KBM-7 (cell line): ENCODE data around the gene SARDH.

Experiments used
- DNase-seq: peaks from one replicate; pipeline ENCODE4 v3.0.0-alpha.2; 2015
- in situ Hi-C: fragments of 300-500 bp; cut with MboI; formaldehyde crosslinking; loops from 2 replicates; pipeline ENCODE4 v1.14.3; 2020; ENCODE audit warnings: low sequenced_read_pairs, low pct_unique_long_range_greater_than_20kb, mixed read lengths

Gene SARDH

DNA sequence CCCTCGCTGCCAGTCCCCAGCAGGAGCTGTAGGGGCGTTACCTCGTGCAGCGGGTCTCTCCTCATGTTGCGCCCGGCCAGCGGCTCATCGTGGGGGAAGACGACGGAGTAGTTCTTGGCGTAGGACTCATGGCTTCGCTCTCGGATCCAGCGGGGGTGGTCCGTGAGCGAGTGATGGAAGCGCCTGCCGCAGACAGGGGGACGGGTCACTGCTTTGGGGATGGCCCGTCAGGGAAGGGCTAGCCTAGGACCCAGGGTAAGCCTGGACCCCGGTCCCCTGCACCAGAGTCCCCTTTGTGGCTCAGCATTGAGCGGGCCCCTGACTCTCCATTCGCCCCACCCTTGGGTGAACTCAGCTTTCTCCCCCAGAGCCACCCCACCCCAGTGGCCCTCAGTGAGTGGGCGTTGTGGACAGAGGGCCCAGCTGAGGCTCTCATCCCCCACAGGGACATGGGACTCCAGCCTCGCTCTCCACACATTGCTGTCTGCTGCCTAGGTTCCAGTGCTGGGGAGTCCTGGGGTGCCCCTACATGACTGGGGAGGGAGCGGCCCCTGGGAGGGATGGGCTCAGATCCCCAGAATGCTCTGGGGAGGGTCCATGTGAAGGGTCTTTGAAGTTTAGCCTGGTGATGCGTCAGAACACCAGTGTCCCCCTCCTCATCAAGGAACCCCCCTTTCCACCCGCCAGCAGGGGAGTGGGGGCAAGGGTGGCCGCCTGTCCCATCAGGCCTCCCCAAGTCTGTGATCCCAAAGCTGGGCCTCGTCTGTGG is 29.7 kb downstream of the SARDH start:
- DNase-seq = no peak
- in situ Hi-C loops = no loop called here

GRCh38 chr9:133707763-133708245 is 30.3 kb downstream of the SARDH start:
- in situ Hi-C loops = no loop called here
- no peak for DNase-seq

DNA sequence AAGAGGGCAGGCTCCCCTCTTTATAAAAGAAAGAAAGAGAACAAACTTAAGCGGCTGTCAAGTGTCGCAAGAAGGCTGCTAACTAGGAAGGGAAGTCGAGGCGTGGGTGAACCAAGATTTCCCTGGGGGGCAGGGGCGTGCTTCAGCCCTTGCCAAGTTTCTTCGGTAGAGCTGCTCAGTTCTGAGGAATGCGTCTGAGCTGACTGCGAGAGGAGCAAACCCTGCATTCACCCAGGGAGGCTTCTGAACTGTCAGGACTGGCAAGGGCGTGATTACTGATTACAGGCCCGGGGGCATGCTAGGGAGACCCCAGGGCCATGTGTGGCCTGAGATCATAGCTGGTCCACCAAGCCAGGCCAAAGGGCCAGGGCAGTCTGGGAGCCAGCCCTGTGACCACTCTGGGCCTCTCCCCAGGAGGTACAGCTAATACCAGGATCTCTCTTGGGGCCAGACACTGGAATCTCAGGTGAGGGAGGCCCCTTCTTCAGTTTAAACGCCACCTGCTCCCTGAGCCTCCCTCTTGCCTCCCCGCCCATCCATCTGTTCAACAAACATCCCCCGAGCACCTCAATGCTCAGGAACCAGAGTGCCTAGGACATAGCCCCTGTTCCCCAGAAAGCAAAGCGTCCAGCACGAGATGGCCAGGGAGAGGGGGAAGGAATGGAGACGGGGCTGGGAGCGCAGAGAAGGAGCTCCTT is 30.9 kb downstream of the SARDH start:
- no peak for DNase-seq
- in situ Hi-C loops = no loop called here

DNA sequence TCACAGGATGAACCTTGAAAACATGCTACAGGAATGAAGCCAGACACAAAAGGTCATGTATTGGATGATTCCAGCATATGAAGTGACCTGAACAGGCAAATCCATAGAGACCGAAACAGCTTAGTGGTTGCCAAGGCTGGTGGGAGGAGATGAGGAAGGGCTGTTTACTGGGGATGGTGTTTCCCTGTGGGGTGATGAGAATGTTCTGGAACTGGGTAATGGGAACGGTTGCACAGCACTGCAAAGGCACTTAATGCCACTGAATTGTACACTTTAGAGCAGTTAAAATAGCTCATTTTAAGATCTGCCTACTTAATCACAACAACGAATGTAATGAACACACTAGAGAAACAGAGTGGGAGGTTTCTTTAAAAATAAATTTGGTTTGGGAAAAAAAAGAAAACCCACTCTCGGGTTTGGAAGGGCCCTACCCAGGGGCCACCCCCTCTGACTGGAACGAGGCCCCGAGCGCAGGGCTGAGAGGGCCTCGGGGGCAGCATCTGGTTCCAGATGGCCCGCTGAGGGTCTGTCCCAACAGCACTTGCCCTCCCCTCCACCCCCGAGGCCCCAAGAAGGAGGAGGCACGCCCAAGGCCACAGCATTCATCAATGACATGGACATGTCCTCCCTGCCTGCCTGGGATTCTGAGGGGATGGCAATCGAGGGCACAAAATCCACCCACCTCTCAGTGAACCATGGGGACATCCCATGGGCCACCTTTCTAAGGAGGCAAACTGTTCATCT is 31.7 kb downstream of the SARDH start:
- in situ Hi-C loops = no loop called here
- DNase-seq = no peak

DNA sequence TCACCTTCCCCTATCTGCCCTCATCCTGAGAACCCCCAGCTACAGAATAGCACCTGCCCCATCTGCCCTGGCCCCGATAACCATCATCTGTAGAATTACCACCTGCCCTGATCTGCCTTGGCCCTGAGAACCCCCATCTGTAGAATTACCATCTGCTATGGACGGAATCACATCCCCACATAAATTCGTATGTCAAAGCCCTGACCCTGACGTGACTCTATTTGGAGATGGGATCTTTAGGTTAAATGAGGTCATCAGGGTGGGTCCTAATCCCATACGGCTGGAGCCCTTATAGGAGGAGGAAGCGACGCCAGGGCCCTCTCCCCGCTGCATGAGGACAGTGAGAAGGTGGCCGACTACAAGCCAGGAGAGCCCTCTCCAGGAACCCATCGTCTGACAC is 32.6 kb downstream of the SARDH start:
- DNase-seq = no peak
- in situ Hi-C loops = no loop called here

GRCh38 chr9:133704711-133705181 is 33.4 kb downstream of the SARDH start:
- in situ Hi-C loops = no loop called here

DNA sequence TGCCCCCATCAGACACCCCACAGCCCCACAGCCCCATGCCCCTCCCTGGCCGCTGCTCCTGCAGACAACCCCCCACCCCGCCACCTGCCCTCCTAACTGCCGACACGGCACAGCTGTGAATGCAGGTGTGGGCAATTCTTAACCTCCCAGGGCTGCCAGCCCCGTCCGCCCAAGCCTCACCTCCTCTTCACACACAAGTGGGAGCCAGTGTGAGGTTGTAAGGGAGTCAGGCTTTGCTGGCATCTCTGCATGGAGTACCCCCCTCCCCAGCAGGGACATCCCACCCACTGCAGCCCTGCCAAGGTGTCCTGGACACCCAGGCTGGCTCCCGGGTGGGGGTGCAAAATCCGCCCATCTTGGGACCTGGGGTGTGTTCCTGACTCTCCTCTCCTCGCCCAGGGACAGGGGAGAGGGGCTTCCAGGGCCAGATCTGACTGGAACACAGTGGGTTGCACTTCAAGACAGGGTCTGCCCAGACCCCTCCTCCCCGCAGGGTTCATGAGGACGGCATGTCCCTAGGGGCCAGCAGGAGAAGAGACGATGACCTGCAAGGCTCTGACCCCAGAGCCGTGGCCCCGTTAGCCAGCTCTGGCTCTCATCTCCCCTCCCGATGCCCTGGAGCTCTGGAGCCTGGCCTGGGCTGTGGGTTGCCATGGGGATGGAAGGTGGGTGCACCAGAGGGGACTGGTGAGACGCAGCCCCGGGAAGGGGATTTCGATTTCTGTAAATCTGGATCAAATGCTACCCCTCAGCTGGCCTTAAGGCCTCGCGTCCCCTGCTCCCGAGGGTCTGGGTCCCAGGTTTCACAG is 34.4 kb downstream of the SARDH start:
- in situ Hi-C loops = no loop called here
- DNase-seq = no peak

More at GRCh38 chr9:133704711-133705181, 33.4 kb downstream of the SARDH start:
- no peak for DNase-seq

DNA sequence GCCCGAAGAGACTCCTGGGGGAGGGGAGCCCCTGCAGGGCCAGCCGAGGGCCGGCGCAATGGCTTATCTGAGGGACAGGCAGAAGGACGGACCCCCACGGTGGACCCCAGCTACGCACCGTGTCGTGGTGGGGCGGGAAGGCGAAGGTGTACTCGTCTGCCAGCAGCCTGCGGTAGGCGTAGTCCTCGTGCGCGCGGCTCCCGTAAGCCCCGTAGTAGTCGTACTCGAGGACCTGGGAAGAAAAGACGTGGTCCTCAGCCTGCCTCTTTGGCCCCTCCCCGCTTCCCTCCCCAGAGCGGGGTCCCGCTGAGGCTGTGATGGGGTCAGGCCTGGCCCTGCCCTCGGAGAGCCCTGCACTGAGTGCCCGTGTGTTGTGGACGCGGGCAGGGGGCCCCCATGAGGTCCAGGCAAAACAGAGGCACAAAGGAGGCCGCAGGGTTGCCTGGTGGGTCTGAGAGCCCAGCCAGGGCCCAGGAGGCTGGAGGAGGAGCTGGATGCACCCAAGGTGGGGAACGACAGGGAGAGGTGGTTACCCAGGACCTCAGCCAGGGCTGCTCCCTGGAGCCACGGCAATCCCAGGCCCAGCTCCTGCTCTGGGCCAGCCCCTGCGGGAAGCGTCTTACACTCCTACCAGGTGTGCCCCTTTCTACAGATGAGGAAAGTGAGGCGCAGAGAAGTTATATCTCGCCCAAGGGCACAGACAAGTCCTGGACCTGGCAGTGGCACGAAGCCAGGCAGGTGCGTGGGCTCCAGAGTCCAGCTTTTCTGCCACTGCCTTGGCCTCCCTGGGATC is 35.2 kb downstream of the SARDH start:
- in situ Hi-C loops = no loop called here
- no peak for DNase-seq

DNA sequence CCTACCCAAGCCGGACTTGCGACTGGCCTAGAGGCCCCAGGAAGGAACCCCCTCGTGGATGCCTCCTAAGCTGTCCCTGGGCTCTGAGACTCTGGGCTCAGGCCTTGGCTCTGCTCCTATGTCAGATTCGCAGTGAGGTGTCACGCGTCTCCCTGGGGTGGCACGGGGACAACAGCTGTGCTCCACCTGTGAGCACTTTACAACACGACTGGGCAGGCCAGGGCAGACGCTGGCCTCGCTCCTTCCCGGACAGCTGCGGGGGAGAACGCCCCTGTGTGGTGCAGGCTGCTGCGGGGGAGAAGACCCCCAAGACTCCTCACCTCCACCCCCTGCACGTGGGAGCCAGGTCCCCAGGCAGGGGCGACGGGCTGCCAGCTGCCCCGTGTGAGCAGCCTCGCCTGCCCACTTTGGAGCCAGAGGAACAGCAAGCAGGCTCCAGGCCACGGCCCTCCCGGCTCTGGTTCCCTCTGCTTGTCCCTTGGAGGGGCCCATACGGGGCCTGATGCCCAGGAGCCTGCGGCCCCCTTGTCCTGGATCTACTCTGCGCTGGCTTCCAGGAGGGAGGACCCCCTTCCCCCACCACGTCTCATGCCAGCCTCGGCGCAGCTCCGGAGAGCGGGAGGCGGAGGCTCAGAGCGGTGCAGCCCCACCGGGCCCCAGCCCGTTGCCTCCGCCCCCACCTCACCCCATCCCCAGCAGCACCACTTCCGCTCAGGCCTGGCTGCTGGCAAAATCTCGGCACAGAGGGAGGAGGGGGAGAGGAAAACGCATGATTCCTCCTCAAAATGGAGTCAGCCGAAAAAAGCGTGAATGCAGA is 36.0 kb downstream of the SARDH start:
- in situ Hi-C loops = no loop called here
- no peak for DNase-seq

DNA sequence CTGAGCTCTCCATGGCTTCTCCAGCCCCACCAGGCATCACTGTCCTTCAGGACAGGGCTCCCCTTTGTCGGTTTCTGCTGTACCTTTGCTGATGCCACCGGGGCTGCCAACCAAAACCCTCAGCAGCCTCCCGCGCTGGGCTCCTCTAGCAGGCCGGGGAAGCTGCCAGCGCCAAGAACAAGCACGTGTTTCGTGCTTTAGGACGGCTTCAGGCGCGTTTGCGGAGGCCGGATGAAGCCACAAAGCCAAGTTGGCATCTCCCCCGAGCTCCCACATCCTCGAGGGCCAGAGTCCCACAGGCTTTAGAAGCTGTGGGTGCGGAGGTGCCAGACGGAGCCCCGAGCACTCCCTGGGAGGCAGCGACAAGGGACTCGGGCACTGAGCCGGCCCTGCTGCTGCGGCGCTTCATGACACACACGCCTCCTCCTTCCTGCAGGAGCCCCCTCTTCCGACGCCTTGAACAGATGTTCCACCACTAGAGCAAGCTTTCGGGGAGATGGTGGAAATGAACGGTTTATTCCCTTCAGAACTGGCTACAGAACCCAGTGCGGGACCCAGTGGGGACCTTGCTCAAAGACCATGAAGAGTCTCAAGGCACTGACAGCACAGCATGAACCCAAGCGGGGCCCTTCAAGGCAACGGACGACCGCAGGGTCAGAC is 36.7 kb downstream of the SARDH start:
- DNase-seq = no peak
- in situ Hi-C loops = no loop called here

DNA sequence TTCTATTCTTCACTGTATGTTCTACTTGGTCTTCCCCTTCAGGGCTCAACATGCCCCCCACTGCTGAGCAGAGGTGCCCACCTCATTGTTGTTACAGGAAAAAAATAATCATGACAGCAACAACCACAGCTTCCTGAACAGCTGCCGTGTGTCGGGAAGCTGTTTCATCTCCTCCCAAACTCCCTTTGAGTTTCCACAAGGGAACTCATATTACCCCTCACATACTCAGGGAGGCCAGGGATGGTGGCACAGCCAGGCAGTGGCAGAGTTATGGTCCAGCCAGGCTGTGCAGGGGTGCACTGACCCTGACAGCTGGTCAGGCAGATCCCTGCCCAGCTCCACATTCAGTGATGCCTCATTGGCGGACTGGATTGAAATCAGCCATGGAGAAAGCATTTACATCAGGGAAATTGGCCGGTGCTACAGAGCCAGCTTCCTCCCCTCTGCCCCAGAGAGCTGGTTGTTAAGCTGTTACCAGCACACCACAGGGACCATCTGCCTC is 37.3 kb downstream of the SARDH start:
- in situ Hi-C loops = no loop called here
- no peak for DNase-seq

DNA sequence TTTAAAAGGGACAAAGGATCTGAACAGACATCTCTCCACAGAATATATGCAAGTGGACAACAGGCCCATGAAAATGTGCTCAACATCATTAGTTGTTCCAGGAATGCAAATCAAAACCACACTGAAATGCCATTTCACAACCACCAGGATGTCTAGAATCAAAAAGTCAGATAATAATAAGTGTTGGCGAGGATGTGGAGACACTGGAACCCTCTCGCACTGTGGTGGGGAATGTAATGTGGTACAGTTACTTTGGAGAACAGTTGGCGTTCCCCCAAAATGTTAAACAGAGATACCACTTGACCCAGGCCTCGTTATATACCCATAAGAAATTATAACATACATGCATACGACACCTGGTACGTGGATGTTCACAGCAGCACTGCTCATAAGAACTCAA is 38.6 kb downstream of the SARDH start:
- no peak for DNase-seq
- in situ Hi-C loops = no loop called here

- no peak for DNase-seq
- in situ Hi-C loops = no loop called here
These were observed 42.1 kb downstream of the SARDH start for GRCh38 chr9:133696071-133696472.

- no peak for DNase-seq
- in situ Hi-C loops = no loop called here
These were observed 43.5 kb downstream of the SARDH start for GRCh38 chr9:133694686-133695085.

DNA sequence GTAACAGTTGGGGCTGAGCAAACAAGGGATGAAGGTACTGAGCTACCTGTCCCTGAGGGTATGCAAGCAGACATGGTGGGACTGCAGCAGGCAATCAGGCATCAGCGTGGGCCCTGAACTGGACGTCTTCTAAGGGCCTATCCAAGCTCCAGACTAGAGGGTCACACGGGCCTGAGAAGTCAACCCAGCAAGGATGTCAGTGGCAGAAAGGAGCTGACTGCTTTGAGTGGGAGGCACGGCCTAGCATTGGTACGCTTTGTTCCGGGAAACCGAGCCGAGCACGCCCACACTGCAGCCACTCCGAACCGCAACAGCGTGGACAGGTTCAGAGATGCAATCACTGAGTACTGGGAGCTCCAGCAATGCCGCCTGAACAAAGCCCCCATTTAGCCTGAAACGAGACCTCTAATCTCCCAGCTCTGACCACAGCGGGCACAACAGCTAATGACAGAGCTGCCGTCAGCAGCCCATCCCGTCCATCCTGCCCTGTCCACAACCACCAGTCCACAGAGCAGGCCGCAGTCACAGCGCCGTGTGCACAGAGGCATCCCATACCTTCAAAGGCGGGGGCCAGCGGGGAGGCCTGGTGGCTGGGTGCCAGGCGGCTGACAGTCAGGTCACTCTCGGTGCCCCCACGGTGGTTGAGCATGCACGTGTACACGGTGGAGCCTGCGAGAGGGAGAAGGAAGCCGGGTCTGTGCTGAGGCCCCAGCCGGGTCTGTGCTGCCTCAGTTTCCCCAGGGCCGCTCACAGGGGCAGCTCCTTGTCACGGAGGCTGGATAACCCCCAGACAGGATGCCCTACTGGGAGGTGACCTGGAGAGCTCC is 44.2 kb downstream of the SARDH start:
- DNase-seq = no peak
- in situ Hi-C loops = no loop called here

- DNase-seq = no peak
- in situ Hi-C loops = no loop called here
These were observed 45.0 kb downstream of the SARDH start for GRCh38 chr9:133693116-133693515.
